ENCODE measurements around the gene TUBA1B. TPM values are rescaled to one million over a fixed set of nuclear protein-coding genes. Genes with fewer than 3 reads are reported as not detected.
A peak's percentile ranks its signal among the peaks of the same experiment; 100 is the strongest.

Gene TUBA1B
- total and polyA plus RNA-seq, 7 donors, result 482 to 1,083 (median 688) TPM

DNA sequence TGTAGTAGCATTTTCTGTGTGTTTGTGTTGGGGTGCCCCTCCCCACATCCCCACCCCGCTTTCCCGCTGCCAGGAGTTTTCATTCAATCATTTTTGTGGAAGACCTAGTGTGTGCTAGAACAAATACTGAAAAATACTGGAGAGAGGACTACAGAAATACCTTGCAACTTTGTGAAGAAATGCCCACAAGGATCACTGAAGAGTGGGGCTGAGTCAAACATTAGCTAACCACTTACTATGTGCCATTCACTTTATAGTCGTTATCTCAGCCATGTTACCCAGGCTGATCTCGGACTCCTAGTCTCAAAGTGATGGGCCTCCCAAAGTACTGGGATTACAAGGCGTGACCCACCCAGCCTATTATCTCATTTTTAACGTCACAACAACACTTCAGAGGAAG, 20.0 kb downstream of the TUBA1B start:
- no peak for DNase-seq
- Histone ChIP-seq H3K4me1 (peaks cover 0 to 42% (median 39%) of the 10 kb centered on the region in 4 donors), H3K27ac (peak overlapping the region; percentile 94 to 99 (median 97)), H3K9me3 (no peaks in the 10 kb centered on the region), H3K27me3 (no peaks in the 10 kb centered on the region), H3K4me3 (peak overlapping the region in 3 of 4 donors; percentile 81 to 96 (median 83)), H3K36me3 (peaks cover 0 to 9% (median 7%) of the 10 kb centered on the region in 4 donors)
- TF ChIP-seq, protein P1, sequence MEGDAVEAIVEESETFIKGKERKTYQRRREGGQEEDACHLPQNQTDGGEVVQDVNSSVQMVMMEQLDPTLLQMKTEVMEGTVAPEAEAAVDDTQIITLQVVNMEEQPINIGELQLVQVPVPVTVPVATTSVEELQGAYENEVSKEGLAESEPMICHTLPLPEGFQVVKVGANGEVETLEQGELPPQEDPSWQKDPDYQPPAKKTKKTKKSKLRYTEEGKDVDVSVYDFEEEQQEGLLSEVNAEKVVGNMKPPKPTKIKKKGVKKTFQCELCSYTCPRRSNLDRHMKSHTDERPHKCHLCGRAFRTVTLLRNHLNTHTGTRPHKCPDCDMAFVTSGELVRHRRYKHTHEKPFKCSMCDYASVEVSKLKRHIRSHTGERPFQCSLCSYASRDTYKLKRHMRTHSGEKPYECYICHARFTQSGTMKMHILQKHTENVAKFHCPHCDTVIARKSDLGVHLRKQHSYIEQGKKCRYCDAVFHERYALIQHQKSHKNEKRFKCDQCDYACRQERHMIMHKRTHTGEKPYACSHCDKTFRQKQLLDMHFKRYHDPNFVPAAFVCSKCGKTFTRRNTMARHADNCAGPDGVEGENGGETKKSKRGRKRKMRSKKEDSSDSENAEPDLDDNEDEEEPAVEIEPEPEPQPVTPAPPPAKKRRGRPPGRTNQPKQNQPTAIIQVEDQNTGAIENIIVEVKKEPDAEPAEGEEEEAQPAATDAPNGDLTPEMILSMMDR (IDR thresholded peaks at IDR 0.05), result no peak
- TF ChIP-seq EP300 (IDR thresholded peaks at IDR 0.05), result no peak
- no peak for TF ChIP-seq POLR2AphosphoS5 (IDR thresholded peaks at IDR 0.05)
- TF ChIP-seq POLR2A (IDR thresholded peaks at IDR 0.05), result no peak
- intact Hi-C loops (cut with DNase I), result loop anchor here (2.0 to 5.0 kb wide), 2 partner anchors 20 to 76 kb away; partner anchors contain the start of genes TUBA1A and TUBA1B
- WGBS, 2 donors, result 17 to 45% methylated on average over 6 of the region's 6 CpGs

DNA sequence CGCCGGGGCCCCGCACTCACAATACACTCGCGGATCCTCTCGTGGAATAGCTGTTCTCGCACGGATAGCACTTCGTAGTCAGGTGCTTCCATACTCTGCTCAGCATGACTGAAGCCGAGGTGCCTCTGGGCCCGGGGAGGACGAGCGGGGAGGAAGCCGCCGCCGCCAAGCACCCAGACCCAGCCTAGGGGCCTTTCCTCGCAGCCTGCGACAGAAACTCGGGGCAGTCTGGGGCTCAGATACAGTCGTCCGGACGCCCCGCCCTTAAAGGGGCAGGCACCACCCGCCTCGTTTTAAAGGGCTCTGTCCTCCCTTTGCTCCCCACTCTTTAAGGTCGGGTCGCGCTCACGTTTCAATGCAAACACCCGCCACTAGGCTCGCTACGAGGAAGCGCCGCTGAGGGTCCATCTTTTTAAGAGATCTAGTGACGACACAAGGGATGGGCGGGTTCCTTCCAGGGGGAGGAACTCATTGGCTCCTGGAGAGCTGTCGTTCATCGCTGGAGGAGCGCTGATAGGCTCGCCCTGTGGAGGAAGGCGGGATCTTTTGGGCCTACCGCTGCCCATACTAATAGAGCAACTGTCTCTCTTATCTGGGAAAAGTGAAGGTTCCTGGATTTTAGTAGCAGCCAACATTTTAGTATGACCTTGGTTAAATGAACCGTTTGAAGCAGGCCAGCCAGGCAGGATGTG, 20.6 kb downstream of the TUBA1B start, which contains the start of gene LMBR1L:
Gene LMBR1L (minus strand): TSS at position 384 of the 692 bp plus-strand sequence. CDS start 292 bp downstream, at position 92.
- H3K36me3 ChIP-seq, result peaks cover 0 to 15% (median 10%) of the 10 kb centered on the region in 4 donors
- 0% methylated on average over 43 of the region's 43 CpGs for WGBS, 2 donors
- no peaks in the 10 kb centered on the region for H3K27me3 ChIP-seq
- peak within 1 kb of the TSS; percentile 72 to 96 (median 82) for H3K4me3 ChIP-seq
- TF ChIP-seq POLR2A (IDR thresholded peaks at IDR 0.05) (peak; percentile 87 to 92), POLR2AphosphoS5 (IDR thresholded peaks at IDR 0.05) (peak; percentile 88 to 98 (median 93)), EP300 (IDR thresholded peaks at IDR 0.05) (no peak)
- TF ChIP-seq, protein P1 (IDR thresholded peaks at IDR 0.05), result peak in 3 of 4 experiments; percentile 41 to 76 (median 64)
- no peaks in the 10 kb centered on the region for H3K9me3 ChIP-seq
- H3K27ac ChIP-seq, result peak within 1 kb of the TSS; percentile 94 to 99 (median 97)
- peak; percentile 99 for DNase-seq
- intact Hi-C loops (cut with DNase I), result loop anchor here (2.0 to 5.0 kb wide), 2 partner anchors 20 to 77 kb away; partner anchors contain the start of genes TUBA1A and TUBA1B
- peaks cover 0 to 48% (median 45%) of the 10 kb centered on the region in 4 donors for H3K4me1 ChIP-seq

DNA sequence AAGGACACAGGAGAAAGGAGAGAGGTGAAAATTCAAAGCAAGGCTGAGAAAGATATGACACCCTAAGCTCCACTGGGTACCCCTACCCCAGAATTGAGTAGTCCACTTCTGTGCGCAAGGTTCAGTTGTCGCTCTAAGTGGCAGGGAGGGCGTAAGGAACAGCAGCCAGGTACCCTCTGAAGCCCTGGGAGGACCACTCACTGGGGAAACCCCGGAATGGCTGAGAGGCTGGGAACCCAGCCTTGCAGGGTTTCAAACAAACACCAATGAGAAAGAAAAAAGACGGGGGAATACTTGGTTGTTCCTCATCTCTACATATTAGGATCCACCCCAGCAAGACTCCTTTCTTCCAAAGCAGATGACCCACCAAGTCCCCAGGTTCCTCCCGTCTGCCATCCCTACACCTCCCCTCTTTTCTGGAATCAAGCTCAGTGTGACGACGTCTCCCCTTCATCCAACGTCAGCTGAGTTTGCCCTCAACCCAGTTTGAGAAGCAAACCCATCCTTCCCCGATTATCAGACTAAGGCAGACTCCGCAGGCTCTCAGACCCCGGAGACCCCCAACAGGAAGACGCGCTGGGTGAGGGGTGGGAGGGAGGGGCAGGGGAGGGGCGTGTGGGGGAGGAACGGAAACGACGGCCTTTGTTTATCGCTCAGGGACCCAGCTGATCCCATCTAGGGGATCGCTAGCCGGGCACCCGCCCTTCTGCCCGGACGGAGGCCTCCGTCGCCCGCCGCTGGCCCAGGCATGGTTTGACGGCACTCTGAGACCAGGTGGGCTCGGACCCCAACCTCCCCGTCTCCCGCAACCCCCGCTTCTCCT, 21.3 kb downstream of the TUBA1B start:
- TF ChIP-seq POLR2AphosphoS5 (IDR thresholded peaks at IDR 0.05) (no peak), POLR2A (IDR thresholded peaks at IDR 0.05) (no peak), EP300 (IDR thresholded peaks at IDR 0.05) (no peak)
- TF ChIP-seq, protein P1 (IDR thresholded peaks at IDR 0.05), result no peak
- H3K27me3 ChIP-seq, result no peaks in the 10 kb centered on the region
- intact Hi-C loops (cut with DNase I), result loop anchor here (2.0 to 5.0 kb wide), 2 partner anchors 21 to 77 kb away; partner anchors contain the start of genes TUBA1A and TUBA1B
- H3K9me3 ChIP-seq, result no peaks in the 10 kb centered on the region
- DNase-seq, result no peak
- H3K36me3 ChIP-seq, result peaks cover 0 to 23% (median 15%) of the 10 kb centered on the region in 4 donors
- peak overlapping the region; percentile 94 to 99 (median 97) for H3K27ac ChIP-seq
- H3K4me1 ChIP-seq, result peaks cover 0 to 56% (median 52%) of the 10 kb centered on the region in 4 donors
- H3K4me3 ChIP-seq, result peak overlapping the region; percentile 72 to 96 (median 82)
- 5% methylated on average over 33 of the region's 33 CpGs for WGBS, 2 donors

DNA sequence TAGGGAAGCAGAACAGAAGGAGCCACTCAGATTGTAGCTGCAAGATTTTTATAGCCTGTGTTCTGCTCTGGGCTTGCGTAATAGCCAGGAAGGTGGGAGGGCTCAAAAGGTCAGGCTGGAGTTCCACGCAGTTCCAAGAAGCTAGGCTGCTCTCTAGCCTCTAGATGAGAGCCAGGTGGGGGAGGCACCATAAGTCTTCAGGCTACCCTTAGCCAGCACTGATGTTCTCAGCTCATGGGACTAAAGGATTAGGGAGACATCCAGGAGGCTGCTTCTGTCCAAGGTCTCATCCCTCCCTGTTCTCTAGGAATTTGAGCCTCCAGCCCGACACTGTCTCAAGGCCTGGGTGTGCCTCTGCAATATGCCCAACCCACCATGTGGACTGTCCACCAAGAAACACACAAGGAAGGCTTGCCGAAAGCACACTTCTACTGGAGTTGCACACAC, 22.2 kb downstream of the TUBA1B start:
- peak overlapping the region; percentile 94 to 99 (median 97) for H3K27ac ChIP-seq
- H3K9me3 ChIP-seq, result no peaks in the 10 kb centered on the region
- TF ChIP-seq POLR2AphosphoS5 (IDR thresholded peaks at IDR 0.05) (peak; percentile 64 to 86 (median 74)), EP300 (IDR thresholded peaks at IDR 0.05) (no peak)
- H3K4me3 ChIP-seq, result peak overlapping the region; percentile 72 to 96 (median 82)
- no peaks in the 10 kb centered on the region for H3K27me3 ChIP-seq
- WGBS, 2 donors, result 6 to 28% methylated on average over 4 of the region's 4 CpGs
- intact Hi-C loops (cut with DNase I), result no loop called here
- DNase-seq, result peak; percentile 92
- peaks cover 3 to 29% (median 23%) of the 10 kb centered on the region in 4 donors for H3K36me3 ChIP-seq
- peaks cover 0 to 62% (median 60%) of the 10 kb centered on the region in 4 donors for H3K4me1 ChIP-seq
